Measurements from ENCODE around the gene RAC3. TPM values are rescaled to one million over a fixed set of nuclear protein-coding genes. Genes with fewer than 3 reads are reported as not detected.

RAC3 gene
- total and polyA plus RNA-seq, 2 experiments from 2014 or later, result 5.5 to 11.8 TPM

- Histone ChIP-seq H3K4me3 (no peak overlapping the region), H3K4me1 (ENCODE audit: insufficient read depth) (peaks cover 15% of the 10 kb centered on the region), H3K9me3 (ENCODE audit: low read depth) (no peaks in the 10 kb centered on the region), H4K20me1 (ENCODE audit: insufficient read depth, poor library complexity, severe bottlenecking) (no peaks in the 10 kb centered on the region), H3K79me2 (no peaks in the 10 kb centered on the region), H3K4me2 (no peak overlapping the region), H2AFZ (no peak overlapping the region), H3K27me3 (no peaks in the 10 kb centered on the region), H3K27ac (no peak overlapping the region), H3K9me2 (replicated peaks; ENCODE audit: insufficient read depth) (no peaks in the 10 kb centered on the region), H3K36me3 (replicated peaks; ENCODE audit: insufficient read depth, low read depth) (no peaks in the 10 kb centered on the region)
- DNase-seq (ENCODE audit: low spot score), result no peak
- over 99% methylated on average over 9 of the region's 9 CpGs for WGBS (ENCODE audit: low lambda C conversion rate, missing lambda C conversion rate)
- TF ChIP-seq CTCF (IDR thresholded peaks at IDR 0.05; ENCODE audit: poor library complexity) (no peak), EZH2 (IDR thresholded peaks at IDR 0.05; ENCODE audit: borderline replicate concordance) (no peak), EZH2phosphoT487 (IDR thresholded peaks at IDR 0.05; ENCODE audit: low read depth, severe bottlenecking, unreplicated experiment) (no peak)
Measured at GRCh38 chr17:82028966-82029365, 2.5 kb upstream of the RAC3 start.

GRCh38 chr17:82029391-82029790, 2.1 kb upstream of the RAC3 start:
- Histone ChIP-seq H3K4me3 (no peak overlapping the region), H3K79me2 (no peaks in the 10 kb centered on the region), H3K27ac (no peak overlapping the region), H2AFZ (no peak overlapping the region), H3K4me1 (ENCODE audit: insufficient read depth) (peaks cover 11% of the 10 kb centered on the region), H3K4me2 (no peak overlapping the region), H3K9me3 (ENCODE audit: low read depth) (no peaks in the 10 kb centered on the region), H4K20me1 (ENCODE audit: insufficient read depth, poor library complexity, severe bottlenecking) (no peaks in the 10 kb centered on the region), H3K27me3 (no peaks in the 10 kb centered on the region), H3K9me2 (replicated peaks; ENCODE audit: insufficient read depth) (no peaks in the 10 kb centered on the region), H3K36me3 (replicated peaks; ENCODE audit: insufficient read depth, low read depth) (no peaks in the 10 kb centered on the region)
- TF ChIP-seq EZH2phosphoT487 (IDR thresholded peaks at IDR 0.05; ENCODE audit: low read depth, severe bottlenecking, unreplicated experiment) (no peak), CTCF (IDR thresholded peaks at IDR 0.05; ENCODE audit: poor library complexity) (no peak), EZH2 (IDR thresholded peaks at IDR 0.05; ENCODE audit: borderline replicate concordance) (no peak)
- 99% methylated on average over 16 of the region's 16 CpGs for WGBS (ENCODE audit: low lambda C conversion rate, missing lambda C conversion rate)
- DNase-seq (ENCODE audit: low spot score), result no peak

- 68% methylated on average over 25 of the region's 31 CpGs for WGBS (ENCODE audit: low lambda C conversion rate, missing lambda C conversion rate)
- DNase-seq (ENCODE audit: low spot score), result no peak
- H3K9me2 ChIP-seq (replicated peaks; ENCODE audit: insufficient read depth), result no peaks in the 10 kb centered on the region
- H3K4me2 ChIP-seq, result peak overlapping the region; percentile 100
- H3K79me2 ChIP-seq, result no peaks in the 10 kb centered on the region
- no peak overlapping the region for H3K27ac ChIP-seq
- H3K4me1 ChIP-seq (ENCODE audit: insufficient read depth), result peaks cover 10% of the 10 kb centered on the region
- no peak overlapping the region for H2AFZ ChIP-seq
- no peaks in the 10 kb centered on the region for H4K20me1 ChIP-seq (ENCODE audit: insufficient read depth, poor library complexity, severe bottlenecking)
- no peaks in the 10 kb centered on the region for H3K36me3 ChIP-seq (replicated peaks; ENCODE audit: insufficient read depth, low read depth)
- TF ChIP-seq CTCF (IDR thresholded peaks at IDR 0.05; ENCODE audit: poor library complexity), result no peak
- TF ChIP-seq EZH2 (IDR thresholded peaks at IDR 0.05; ENCODE audit: borderline replicate concordance), result no peak
- TF ChIP-seq EZH2phosphoT487 (IDR thresholded peaks at IDR 0.05; ENCODE audit: low read depth, severe bottlenecking, unreplicated experiment), result no peak
- no peaks in the 10 kb centered on the region for H3K27me3 ChIP-seq
- H3K4me3 ChIP-seq, result no peak overlapping the region
- H3K9me3 ChIP-seq (ENCODE audit: low read depth), result no peaks in the 10 kb centered on the region
Measured at GRCh38 chr17:82029990-82030469, 1.4 kb upstream of the RAC3 start.
